ENCODE measurements around the gene C14orf180. TPM values are rescaled to one million over a fixed set of nuclear protein-coding genes. Genes with fewer than 3 reads are reported as not detected.

C14orf180 gene
- total and polyA plus RNA-seq, 10 of the 15 experiments (the other 5 are each of a cell fraction or from before 2014, with no cell fraction given): not detected

- Histone ChIP-seq H3K27me3 (replicated peaks in 1 of 2; ENCODE audit: control insufficient read depth in 2 of 2, insufficient read depth in 2 of 2, low read length in 1 of 2) (peaks cover 0 to 2% of the 10 kb centered on the region in 2 experiments; a peak in 1 of 4 replicates), H3K4me1 (ENCODE audit: control insufficient read depth, insufficient read depth, low read length) (no peaks in the 10 kb centered on the region), H3K4me3 (no peak overlapping the region), H3K79me2 (ENCODE audit: control insufficient read depth, insufficient read depth, low read length) (no peaks in the 10 kb centered on the region), H4K20me1 (ENCODE audit: control insufficient read depth, insufficient read depth) (no peaks in the 10 kb centered on the region), H2AFZ (ENCODE audit: control insufficient read depth, low read depth, low read length) (no peak overlapping the region), H3K36me3 (ENCODE audit: control insufficient read depth in 2 of 2, insufficient read depth in 2 of 2, low read length in 1 of 2) (no peaks in the 10 kb centered on the region), H3K4me2 (ENCODE audit: control insufficient read depth, insufficient read depth) (no peak overlapping the region), H3K9ac (ENCODE audit: control insufficient read depth, insufficient read depth, low read length) (no peak overlapping the region), H3K9me3 (replicated peaks; ENCODE audit: control insufficient read depth, insufficient read depth, low read length) (no peaks in the 10 kb centered on the region), H3K27ac (ENCODE audit: control insufficient read depth, insufficient read depth) (no peak overlapping the region)
- SMC1A ChIA-PET (ENCODE audit: uncharacterized antibody, unreplicated experiment): no interaction called here
- intact Hi-C loops (cut with micrococcal nuclease; ENCODE audit: unreplicated experiment): no loop called here
- POLR2A ChIA-PET: no interaction called here
- CTCF ChIA-PET: no interaction called here
- no peak for TF ChIP-seq NFXL1 (IDR thresholded peaks at IDR 0.05; ENCODE audit: borderline replicate concordance)
- no peak for TF ChIP-seq CEBPB (IDR thresholded peaks at IDR 0.05; ENCODE audit: borderline replicate concordance in 1 of 2, low read depth in 2 of 2, low read length in 2 of 2)
- TF ChIP-seq NBN (IDR thresholded peaks at IDR 0.05): no peak
- TF ChIP-seq MTA3 (IDR thresholded peaks at IDR 0.05; ENCODE audit: borderline replicate concordance, low read length): no peak
- TF ChIP-seq TBL1XR1 (IDR thresholded peaks at IDR 0.05; ENCODE audit: low read depth, low read length): no peak
- no peak for TF ChIP-seq ZBTB33 (IDR thresholded peaks at IDR 0.05)
- TF ChIP-seq ZBTB11 (CRISPR knock-in tag; IDR thresholded peaks at IDR 0.05): no peak
- TF ChIP-seq CHD4 (IDR thresholded peaks at IDR 0.05): no peak
- no peak for TF ChIP-seq POU2F2 (IDR thresholded peaks at IDR 0.05; ENCODE audit: borderline replicate concordance, low read depth, low read length)
- no peak for TF ChIP-seq SUZ12 (IDR thresholded peaks at IDR 0.05; ENCODE audit: unreplicated experiment)
- TF ChIP-seq RAD21 (IDR thresholded peaks at IDR 0.05; ENCODE audit: insufficient read depth, low read depth, low read length): no peak
- no peak for TF ChIP-seq EED (IDR thresholded peaks at IDR 0.05; ENCODE audit: low read depth)
- TF ChIP-seq USF1 (IDR thresholded peaks at IDR 0.05; ENCODE audit: borderline replicate concordance, extremely low read length, insufficient read depth, low read depth, low read length): no peak
- no TSS peak for BruUV-seq (replicated peaks)
- DNase-seq (ENCODE audit: low read depth, low spot score) (no peak), FAIRE-seq (no peak), ATAC-seq (no peak)
- in situ Hi-C loops (cut with MboI): no loop called here
- RAD21 ChIA-PET (ENCODE audit: unreplicated experiment): no interaction called here
- WGBS (ENCODE audit: insufficient coverage, insufficient replicate concordance, low lambda C conversion rate, missing lambda C conversion rate): 21% methylated on average over 15 of the region's 15 CpGs
Observed at GRCh38 chr14:104559028-104559803, 20.3 kb upstream of the C14orf180 start.

All from GM12878 (cell line).